Measurements from ENCODE around the gene MRPS25.

Gene MRPS25

GRCh38 chr3:15079091-15079490, 14.0 kb upstream of the MRPS25 start:
- TF ChIP-seq MAX (IDR thresholded peaks at IDR 0.05) (no peak), FOXM1 (IDR thresholded peaks at IDR 0.05; ENCODE audit: borderline replicate concordance, low read depth) (no peak), RAD21 (IDR thresholded peaks at IDR 0.05; ENCODE audit: low read depth) (no peak), REST (IDR thresholded peaks at IDR 0.05; ENCODE audit: low read depth) (no peak), CREB1 (IDR thresholded peaks at IDR 0.05; ENCODE audit: low read depth) (no peak), TCF12 (IDR thresholded peaks at IDR 0.05; ENCODE audit: low read depth) (no peak), ZBTB7A (IDR thresholded peaks at IDR 0.05; ENCODE audit: low read depth) (no peak)

DNA sequence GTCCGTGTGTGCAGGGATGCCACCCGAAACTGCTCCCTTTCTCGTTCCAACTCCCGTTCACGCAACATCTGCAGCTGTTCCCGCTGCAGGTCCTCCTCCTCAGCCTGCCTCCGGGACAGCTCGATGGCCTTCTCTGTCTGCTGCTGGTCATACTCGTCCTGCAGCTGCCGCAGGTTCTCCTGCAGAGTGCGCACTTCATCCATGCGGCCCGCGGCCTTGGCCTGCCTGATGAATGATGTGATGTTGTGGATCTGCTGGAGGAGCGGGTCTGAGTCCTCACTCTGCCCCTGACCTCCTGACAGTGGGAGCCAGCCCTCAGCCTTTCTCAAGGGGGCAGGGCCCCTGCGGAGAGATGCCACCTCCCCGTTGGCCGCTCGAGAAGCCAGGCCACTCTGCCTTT, 9.4 kb upstream of the MRPS25 start:
- TF ChIP-seq, protein P1, sequence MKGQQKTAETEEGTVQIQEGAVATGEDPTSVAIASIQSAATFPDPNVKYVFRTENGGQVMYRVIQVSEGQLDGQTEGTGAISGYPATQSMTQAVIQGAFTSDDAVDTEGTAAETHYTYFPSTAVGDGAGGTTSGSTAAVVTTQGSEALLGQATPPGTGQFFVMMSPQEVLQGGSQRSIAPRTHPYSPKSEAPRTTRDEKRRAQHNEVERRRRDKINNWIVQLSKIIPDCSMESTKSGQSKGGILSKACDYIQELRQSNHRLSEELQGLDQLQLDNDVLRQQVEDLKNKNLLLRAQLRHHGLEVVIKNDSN (IDR thresholded peaks at IDR 0.05) = no peak
- TF ChIP-seq NFIC (IDR thresholded peaks at IDR 0.05) (no peak), RAD21 (IDR thresholded peaks at IDR 0.05; ENCODE audit: low read depth) (no peak), REST (IDR thresholded peaks at IDR 0.05; ENCODE audit: low read depth) (no peak), TCF12 (IDR thresholded peaks at IDR 0.05; ENCODE audit: low read depth) (no peak), ZBTB7A (IDR thresholded peaks at IDR 0.05; ENCODE audit: low read depth) (no peak)

- no peak for TF ChIP-seq TCF12 (IDR thresholded peaks at IDR 0.05; ENCODE audit: low read depth)
- no peak for TF ChIP-seq REST (IDR thresholded peaks at IDR 0.05; ENCODE audit: low read depth)
- no peak for TF ChIP-seq FOXM1 (IDR thresholded peaks at IDR 0.05; ENCODE audit: borderline replicate concordance, low read depth)
- no peak for TF ChIP-seq EGR1 (IDR thresholded peaks at IDR 0.05)
- no peak for TF ChIP-seq YY1 (IDR thresholded peaks at IDR 0.05; ENCODE audit: low read depth)
- TF ChIP-seq NFIC (IDR thresholded peaks at IDR 0.05) = no peak
- TF ChIP-seq, protein P1 (IDR thresholded peaks at IDR 0.05) = no peak
- TF ChIP-seq TAF1 (IDR thresholded peaks at IDR 0.05; ENCODE audit: low read depth) = no peak
These were observed 6.6 kb upstream of the MRPS25 start for GRCh38 chr3:15071699-15072098.

DNA sequence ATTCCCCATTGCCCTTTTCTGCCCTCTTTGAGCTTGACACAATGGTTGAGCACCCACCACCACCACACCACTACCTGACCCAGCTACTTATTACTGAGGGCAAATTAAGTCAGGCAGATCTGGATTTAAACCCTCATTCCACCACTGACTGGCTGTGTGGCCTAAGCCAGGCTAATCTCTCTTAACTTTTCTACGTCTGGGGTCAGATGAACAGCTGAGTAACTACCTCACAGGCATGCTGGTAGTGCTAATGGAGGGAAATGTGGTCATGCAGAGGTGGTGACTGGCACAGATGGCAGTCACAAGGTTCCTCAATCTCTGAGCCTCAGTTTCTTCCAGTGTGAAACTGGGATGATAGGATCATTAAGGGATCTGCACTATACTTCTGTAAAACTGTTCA, 4.3 kb upstream of the MRPS25 start:
- TF ChIP-seq EGR1 (IDR thresholded peaks at IDR 0.05) (no peak), RAD21 (IDR thresholded peaks at IDR 0.05; ENCODE audit: low read depth) (no peak)

DNA sequence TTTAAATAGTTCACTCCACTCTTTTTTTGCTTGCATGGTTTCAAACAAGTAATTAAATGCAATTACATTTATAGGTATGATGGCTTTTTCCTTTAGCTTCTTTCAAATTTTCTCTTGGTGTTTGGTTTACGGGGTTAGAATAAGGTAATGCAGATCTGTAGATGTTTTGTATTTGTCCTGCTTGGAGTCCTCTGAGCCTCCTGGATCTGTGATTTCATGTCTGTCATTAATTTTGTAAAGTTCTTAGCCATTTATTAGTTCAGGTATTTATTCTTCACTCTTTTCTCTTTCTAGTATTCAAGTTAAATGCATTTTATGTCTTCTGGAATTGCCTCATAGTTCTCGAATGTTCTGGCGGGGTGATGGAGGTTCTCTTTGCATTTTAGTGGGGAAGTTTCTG, 1.4 kb upstream of the MRPS25 start:
- no peak for TF ChIP-seq TCF12 (IDR thresholded peaks at IDR 0.05; ENCODE audit: low read depth)
- no peak for TF ChIP-seq RAD21 (IDR thresholded peaks at IDR 0.05; ENCODE audit: low read depth)
- no peak for TF ChIP-seq MAX (IDR thresholded peaks at IDR 0.05)
- TF ChIP-seq, protein P1 (IDR thresholded peaks at IDR 0.05) = no peak
- TF ChIP-seq EP300 (IDR thresholded peaks at IDR 0.05; ENCODE audit: borderline replicate concordance) = no peak
- no peak for TF ChIP-seq FOXM1 (IDR thresholded peaks at IDR 0.05; ENCODE audit: borderline replicate concordance, low read depth)
